Astrocyte of the hippocampus (primary cell): ENCODE measurements around the gene TMEM132C.
"Not testable (repeated sequence)": the region's sequence is repeated elsewhere in the genome, so short reads cannot be mapped to it uniquely, and the experiment has no call there.

ENCODE experiments used
- DNase-seq: peaks from one replicate; pipeline ENCODE4 v3.0.0; 2011; ENCODE audit warnings: low read depth, low spot score

TMEM132C gene

DNA sequence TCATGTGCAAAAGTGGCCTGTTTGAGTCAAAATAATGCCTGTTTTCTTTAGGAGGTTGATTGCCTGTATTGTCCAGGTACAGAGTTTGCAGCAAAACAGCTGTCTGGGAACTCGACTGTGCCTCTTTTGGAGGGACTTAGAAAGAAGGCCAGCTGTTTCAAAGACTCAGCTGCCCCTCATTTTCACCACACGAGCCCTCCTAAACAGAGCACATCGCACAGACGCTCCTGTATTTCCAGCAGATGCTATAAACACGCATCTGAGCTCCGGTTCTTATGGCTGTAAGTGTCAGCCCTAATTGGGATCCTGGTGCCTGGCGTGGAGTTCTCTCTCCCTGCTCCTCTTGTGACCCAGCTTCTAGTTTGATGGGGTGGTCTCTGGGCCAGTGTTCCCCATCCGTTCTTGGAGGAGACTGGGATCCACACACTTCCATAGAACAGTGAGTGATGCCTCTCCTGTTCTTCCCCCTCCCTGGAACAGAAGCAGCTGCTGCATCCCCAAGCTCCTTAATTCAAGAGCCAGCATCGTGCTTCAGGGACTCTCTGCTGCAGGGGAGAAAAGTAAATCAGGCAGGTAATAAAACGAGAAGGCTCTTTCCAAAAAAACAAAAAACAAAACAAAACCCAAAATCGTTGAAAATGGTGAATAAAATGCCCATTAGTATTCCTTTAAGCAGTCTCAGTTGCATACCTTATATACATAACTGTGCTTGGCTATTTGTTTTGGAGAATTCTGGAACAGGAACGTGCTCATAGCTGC is 287.8 kb downstream of the TMEM132C start:
- no peak for DNase-seq

DNA sequence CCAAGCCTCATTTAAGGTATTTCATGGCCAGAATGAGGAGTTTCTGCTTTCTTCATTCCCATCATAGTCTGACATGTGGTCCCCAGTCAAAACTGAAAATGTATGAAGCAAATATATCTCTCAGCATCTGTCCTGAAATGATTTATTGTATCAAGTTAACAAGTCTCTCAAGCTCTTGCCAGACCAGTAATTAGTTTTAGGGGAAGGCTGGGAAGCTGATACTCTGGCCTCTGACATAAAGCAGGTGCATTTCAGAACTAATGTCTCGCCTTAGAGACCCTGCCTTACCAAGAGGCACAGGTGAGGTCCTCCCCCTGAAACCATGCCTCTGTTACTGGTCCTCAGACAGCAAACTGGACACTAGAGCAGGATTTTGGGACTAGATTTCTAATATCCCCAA is 290.3 kb downstream of the TMEM132C start:
- no peak for DNase-seq

- DNase-seq = no peak
Observed at GRCh38 chr12:128564956-128565355, 298.0 kb downstream of the TMEM132C start.

GRCh38 chr12:128567730-128568129 is 300.8 kb downstream of the TMEM132C start:
- no peak for DNase-seq

DNA sequence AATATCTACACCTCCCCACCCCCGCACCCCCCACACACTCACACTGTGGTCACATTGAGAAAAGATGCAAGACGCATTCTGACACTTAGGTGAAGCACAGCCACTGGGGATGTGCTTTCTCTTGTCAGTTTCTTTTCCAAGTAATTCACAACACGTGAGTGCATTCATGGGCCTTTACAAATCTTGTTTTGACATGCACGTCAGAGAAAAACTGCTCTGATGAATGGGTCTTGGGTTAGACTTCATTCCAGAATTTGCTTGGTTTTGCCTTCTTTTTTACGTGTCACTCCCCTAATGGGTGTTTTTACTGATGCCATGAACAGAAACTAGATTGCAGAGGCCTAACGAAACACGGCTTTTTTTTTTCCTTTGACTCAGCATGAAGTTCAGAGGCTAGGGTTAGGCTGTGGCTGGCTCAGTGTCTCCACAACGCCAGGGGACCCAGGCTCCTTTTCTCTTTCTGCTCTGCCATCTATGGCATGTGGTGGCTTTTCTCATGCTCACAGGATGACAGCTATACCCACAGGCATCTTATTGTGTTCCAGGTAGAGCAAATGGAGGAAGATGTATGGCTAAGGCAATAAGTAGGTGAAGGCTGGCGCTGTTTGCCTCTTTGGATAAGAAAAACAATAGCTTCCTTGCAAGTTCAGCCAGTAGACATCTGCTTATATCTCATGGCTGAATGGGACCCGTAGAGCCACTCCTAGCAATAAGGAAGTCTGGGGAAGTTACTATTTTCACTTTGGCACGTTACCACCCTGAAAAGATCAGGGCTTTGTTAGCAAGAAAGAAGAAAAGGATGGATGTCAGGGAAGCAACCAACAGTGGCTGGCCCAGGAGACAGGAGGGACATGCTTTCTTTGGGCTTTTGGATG is 303.5 kb downstream of the TMEM132C start:
- no peak for DNase-seq

- DNase-seq = no peak
Observed at GRCh38 chr12:128571906-128572810, 305.2 kb downstream of the TMEM132C start.

GRCh38 chr12:128573907-128574306 is 306.9 kb downstream of the TMEM132C start:
- DNase-seq = no peak

- no peak for DNase-seq
Observed at GRCh38 chr12:128578045-128578444, 311.1 kb downstream of the TMEM132C start.

GRCh38 chr12:128581321-128581761 is 314.4 kb downstream of the TMEM132C start:
- DNase-seq = no peak

DNA sequence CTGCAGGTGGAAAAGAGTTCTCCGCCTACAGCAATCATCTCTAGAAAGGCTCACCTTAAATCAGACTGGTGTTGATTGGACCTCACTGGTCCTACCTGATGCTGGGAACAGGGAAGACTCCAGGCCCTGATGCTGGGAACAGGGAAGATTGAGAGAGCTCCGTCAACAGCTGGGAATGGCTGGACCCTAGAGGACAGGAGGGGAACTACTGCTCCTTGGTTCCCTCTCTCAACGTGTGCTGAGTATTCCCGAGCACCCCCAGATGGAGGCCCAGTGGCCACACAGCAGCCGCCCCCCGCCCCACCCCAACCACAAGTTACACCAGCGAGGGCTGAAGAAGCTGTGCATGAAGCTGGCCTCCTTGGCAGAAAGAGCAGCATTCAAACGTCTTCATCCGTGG is 316.5 kb downstream of the TMEM132C start:
- no peak for DNase-seq

- no peak for DNase-seq
Observed at GRCh38 chr12:128586451-128587029, 319.6 kb downstream of the TMEM132C start.

DNA sequence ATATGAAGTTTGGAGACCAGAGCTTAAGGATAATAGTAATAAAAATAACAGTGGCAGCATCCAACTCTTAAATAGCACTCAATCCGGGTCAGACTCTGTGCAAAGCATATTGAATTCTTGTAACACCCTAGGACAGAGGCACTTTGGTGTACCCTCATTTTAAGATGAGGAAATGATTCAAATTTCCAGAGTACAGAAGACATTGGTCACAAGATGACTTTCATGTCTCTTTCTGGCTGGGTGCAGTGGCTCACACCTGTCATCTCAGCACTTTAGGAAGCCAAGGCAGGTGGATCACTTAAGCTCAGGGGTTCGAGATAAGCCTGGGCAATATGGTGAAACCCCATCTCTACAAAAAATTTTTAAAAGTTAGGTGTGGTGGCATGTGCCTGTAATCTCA is 320.9 kb downstream of the TMEM132C start:
- DNase-seq = no peak

GRCh38 chr12:128592220-128592744 is 325.3 kb downstream of the TMEM132C start:
- no peak for DNase-seq

DNA sequence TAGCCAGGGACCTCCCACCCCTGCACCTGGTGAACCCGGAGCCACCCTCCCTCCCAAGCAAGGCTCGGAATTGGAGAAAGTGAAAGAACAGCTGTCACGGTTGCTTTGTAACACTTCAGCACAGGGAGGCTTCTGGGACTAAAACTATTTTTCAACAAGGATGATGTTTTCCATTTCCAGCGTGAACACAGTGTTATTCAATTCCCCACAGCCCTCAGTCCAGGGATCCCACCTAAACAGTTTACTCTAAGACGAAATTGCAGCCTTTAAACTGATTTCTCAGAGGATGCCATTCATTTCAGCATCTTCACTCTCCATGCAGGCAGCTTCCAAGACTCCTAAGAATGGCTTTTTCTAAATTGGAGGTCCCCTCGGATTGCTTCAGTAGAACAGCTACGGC is 327.6 kb downstream of the TMEM132C start:
- DNase-seq = no peak

GRCh38 chr12:128595609-128596008 is 328.6 kb downstream of the TMEM132C start:
- DNase-seq = no peak

DNA sequence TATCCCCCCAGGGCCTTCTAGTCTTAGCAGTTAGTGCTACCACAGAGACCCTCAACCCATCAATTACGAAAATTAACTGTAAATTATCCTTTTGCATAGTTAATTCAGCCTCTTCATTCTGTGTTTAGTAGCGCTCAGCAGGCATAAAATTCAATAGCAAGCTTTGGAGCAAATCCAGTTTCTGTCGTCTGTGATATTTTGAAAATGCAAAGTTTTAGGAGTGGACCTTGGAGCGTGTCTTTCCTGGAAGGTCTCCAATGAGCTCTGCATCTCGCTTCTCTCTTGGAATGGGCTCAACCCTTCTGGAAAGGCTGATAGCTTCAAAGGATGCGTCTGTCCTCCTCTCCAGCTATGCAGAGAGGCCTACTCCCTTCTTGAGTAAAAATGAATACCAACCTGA is 333.9 kb downstream of the TMEM132C start:
- DNase-seq = no peak

DNA sequence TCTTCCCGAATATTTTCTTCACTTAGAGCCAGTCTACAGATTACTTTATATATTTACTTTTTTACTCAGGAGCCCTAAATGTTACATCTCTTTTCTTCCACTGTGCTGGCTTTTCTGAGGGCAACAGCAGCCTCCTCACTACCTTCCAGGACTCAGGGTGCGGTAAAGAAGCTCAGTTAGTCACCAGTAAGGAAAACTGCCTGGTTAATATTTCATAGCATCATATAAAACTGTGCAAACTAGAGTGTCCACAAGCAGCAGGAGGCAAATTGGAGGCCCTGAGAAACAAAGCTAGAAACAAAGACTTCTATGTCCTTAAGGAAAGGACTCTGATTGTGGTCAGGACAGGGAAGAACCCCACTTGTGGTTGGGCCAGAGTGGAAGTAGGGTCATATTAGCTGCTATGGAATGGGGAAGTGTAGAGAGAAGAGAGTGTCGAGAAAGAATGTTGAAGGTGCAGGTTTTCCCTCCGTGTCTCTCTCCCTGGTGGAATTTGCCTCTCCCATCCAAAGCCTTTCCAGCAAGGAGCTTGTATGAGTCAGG is 336.7 kb downstream of the TMEM132C start:
- no peak for DNase-seq

DNA sequence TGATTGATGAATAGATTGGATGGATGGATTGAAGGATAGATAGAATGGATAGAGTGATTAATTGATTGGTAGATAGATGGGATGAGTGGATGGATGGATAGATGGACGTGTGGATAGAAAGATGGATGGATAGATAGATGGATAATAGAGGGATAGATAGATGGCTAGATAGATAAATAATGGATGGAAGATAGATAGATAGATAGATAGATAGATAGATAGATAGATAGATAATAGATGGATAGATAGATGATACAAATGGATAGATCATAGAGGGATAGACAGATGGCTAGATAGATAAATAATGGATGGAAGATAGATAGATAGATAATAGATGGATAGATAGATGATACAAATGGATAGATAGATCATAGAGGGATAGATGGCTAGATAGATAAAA is 337.2 kb downstream of the TMEM132C start:
- DNase-seq = not testable (repeated sequence)

DNA sequence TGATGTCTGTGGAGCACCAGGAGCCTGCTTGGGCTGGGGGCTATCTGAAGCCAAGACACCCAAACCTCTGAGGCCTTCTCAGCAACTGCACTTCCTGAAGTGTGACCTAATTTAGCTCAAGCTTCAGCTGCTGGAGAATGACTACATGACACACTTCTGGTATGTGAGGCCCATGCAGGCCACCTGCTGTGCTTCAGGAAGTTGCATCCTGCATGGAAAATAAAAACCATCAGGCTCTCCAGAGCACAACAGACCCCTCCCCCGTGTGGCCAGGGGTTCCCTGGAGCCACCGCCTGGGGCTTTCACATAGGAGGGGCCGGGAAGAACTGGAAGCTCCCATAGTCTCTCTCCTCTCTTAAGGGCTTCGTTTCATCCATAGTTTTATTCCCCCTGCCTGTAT is 339.1 kb downstream of the TMEM132C start:
- DNase-seq = no peak

DNA sequence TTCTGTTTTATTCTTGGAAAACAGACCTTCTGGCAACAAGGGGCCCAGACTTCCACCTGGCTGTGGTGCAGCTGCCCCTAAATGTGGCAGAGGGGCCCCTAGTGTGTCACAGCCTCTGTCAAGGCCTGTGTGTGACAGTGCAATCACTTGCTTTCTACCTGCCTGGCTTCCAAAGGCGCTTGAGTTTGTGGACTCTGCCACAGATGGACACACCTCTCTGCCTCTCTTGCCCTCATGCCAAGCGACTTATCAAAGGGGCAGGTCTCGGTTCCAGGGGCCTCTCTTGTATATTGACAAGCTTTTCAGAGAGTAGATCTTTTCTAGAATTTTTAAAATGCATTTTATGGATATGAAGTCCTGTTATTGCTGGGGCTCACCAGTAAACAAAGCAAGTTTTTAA is 339.6 kb downstream of the TMEM132C start:
- DNase-seq = no peak

- DNase-seq = no peak
Observed at GRCh38 chr12:128606970-128607369, 340.0 kb downstream of the TMEM132C start.
